ENCODE results near the gene THBD. TPM values are rescaled to one million over a fixed set of nuclear protein-coding genes. Genes with fewer than 3 reads are reported as not detected.

THBD gene
- total and polyA plus RNA-seq, 2 experiments from 2014 or later: 0.10 to 0.97 TPM

DNA sequence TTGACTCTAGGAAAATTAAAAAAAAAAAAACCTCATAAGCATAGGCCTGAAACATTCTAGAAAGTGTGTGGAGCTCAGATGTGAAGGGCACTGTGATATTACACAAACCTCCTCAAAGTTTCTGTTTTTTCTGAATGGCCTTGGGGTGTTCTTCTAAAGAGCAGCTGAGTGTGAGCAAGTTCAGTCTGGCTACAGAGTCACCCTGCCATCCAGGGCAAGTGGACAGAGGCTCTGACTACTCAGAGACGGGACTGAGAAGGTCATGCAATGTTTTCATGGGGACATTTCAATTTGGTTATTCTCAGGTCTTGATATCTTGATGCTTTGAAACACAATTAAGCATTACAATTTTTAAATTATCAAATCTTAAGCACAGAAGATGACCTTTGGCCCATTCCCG, 51.0 kb downstream of the THBD start (continued):
- TF ChIP-seq, protein P1, sequence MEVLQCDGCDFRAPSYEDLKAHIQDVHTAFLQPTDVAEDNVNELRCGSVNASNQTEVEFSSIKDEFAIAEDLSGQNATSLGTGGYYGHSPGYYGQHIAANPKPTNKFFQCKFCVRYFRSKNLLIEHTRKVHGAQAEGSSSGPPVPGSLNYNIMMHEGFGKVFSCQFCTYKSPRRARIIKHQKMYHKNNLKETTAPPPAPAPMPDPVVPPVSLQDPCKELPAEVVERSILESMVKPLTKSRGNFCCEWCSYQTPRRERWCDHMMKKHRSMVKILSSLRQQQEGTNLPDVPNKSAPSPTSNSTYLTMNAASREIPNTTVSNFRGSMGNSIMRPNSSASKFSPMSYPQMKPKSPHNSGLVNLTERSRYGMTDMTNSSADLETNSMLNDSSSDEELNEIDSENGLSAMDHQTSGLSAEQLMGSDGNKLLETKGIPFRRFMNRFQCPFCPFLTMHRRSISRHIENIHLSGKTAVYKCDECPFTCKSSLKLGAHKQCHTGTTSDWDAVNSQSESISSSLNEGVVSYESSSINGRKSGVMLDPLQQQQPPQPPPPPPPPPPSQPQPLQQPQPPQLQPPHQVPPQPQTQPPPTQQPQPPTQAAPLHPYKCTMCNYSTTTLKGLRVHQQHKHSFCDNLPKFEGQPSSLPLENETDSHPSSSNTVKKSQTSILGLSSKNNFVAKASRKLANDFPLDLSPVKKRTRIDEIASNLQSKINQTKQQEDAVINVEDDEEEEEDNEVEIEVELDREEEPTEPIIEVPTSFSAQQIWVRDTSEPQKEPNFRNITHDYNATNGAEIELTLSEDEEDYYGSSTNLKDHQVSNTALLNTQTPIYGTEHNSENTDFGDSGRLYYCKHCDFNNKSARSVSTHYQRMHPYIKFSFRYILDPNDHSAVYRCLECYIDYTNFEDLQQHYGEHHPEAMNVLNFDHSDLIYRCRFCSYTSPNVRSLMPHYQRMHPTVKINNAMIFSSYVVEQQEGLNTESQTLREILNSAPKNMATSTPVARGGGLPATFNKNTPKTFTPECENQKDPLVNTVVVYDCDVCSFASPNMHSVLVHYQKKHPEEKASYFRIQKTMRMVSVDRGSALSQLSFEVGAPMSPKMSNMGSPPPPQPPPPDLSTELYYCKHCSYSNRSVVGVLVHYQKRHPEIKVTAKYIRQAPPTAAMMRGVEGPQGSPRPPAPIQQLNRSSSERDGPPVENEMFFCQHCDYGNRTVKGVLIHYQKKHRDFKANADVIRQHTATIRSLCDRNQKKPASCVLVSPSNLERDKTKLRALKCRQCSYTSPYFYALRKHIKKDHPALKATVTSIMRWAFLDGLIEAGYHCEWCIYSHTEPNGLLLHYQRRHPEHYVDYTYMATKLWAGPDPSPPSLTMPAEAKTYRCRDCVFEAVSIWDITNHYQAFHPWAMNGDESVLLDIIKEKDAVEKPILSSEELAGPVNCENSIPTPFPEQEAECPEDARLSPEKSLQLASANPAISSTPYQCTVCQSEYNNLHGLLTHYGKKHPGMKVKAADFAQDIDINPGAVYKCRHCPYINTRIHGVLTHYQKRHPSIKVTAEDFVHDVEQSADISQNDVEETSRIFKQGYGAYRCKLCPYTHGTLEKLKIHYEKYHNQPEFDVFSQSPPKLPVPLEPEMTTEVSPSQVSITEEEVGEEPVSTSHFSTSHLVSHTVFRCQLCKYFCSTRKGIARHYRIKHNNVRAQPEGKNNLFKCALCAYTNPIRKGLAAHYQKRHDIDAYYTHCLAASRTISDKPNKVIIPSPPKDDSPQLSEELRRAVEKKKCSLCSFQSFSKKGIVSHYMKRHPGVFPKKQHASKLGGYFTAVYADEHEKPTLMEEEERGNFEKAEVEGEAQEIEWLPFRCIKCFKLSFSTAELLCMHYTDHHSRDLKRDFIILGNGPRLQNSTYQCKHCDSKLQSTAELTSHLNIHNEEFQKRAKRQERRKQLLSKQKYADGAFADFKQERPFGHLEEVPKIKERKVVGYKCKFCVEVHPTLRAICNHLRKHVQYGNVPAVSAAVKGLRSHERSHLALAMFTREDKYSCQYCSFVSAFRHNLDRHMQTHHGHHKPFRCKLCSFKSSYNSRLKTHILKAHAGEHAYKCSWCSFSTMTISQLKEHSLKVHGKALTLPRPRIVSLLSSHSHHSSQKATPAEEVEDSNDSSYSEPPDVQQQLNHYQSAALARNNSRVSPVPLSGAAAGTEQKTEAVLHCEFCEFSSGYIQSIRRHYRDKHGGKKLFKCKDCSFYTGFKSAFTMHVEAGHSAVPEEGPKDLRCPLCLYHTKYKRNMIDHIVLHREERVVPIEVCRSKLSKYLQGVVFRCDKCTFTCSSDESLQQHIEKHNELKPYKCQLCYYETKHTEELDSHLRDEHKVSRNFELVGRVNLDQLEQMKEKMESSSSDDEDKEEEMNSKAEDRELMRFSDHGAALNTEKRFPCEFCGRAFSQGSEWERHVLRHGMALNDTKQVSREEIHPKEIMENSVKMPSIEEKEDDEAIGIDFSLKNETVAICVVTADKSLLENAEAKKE (CRISPR knock-in tag; IDR thresholded peaks at IDR 0.05): no peak
- TF ChIP-seq NANOG (IDR thresholded peaks at IDR 0.05; ENCODE audit: borderline replicate concordance) (no peak), STAT1 (IDR thresholded peaks at IDR 0.05; ENCODE audit: unreplicated experiment) (no peak)

DNA sequence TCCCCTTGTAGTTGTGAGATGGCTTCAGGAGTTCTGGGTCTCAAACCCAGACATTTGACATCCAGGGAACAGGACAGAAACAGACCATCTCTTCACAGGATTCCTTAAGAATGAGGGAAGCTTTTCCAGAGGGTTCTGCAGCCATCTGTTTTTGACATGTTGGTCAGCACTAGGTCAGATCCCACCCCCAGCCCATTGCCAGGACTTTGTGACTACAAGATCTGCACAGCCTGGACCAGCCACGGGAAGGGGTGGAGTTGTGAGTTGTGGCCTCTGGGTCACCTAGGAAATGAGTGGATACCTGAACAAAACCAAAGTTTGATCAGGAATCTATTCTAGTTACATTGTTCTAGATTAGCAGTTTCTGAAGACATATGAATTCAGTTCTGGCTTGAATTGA, 53.5 kb downstream of the THBD start:
- DNase-seq (ENCODE audit: low spot score) (no peak), ATAC-seq (no peak)
- Mint-ChIP-seq H3K4me3 (no peak overlapping the region), H3K9me3 (peaks cover 41% of the 10 kb centered on the region), H3K27ac (no peak overlapping the region), H3K4me1 (no peaks in the 10 kb centered on the region), H3K36me3 (ENCODE audit: low read depth) (peaks cover 21% of the 10 kb centered on the region; the same call in 2 of the 3 replicates), H3K27me3 (ENCODE audit: insufficient read depth, low read depth, poor library complexity) (peaks cover 3% of the 10 kb centered on the region)
- Histone ChIP-seq H3K36me3 (ENCODE audit: insufficient read depth) (no peaks in the 10 kb centered on the region; the same call in 1 of the 2 replicates), H3K9me2 (ENCODE audit: insufficient read depth) (no peaks in the 10 kb centered on the region), H3F3A (replicated peaks; ENCODE audit: low read depth) (no peaks in the 10 kb centered on the region), H3K4me1 (ENCODE audit: insufficient read depth) (no peaks in the 10 kb centered on the region), H2AFZ (no peak overlapping the region), H4K20me1 (replicated peaks; ENCODE audit: insufficient read depth) (no peaks in the 10 kb centered on the region), H3K27me3 (ENCODE audit: insufficient read depth) (no peaks in the 10 kb centered on the region), H3K4me2 (no peak overlapping the region), H3K79me2 (replicated peaks; ENCODE audit: insufficient read depth) (no peaks in the 10 kb centered on the region), H3K4me3 (no peak overlapping the region), H3K27ac (ENCODE audit: low read depth) (no peak overlapping the region)
- TF ChIP-seq ZNF114 (CRISPR knock-in tag; IDR thresholded peaks at IDR 0.05) (no peak), NANOG (IDR thresholded peaks at IDR 0.05; ENCODE audit: borderline replicate concordance) (no peak)
- TF ChIP-seq, protein P2, sequence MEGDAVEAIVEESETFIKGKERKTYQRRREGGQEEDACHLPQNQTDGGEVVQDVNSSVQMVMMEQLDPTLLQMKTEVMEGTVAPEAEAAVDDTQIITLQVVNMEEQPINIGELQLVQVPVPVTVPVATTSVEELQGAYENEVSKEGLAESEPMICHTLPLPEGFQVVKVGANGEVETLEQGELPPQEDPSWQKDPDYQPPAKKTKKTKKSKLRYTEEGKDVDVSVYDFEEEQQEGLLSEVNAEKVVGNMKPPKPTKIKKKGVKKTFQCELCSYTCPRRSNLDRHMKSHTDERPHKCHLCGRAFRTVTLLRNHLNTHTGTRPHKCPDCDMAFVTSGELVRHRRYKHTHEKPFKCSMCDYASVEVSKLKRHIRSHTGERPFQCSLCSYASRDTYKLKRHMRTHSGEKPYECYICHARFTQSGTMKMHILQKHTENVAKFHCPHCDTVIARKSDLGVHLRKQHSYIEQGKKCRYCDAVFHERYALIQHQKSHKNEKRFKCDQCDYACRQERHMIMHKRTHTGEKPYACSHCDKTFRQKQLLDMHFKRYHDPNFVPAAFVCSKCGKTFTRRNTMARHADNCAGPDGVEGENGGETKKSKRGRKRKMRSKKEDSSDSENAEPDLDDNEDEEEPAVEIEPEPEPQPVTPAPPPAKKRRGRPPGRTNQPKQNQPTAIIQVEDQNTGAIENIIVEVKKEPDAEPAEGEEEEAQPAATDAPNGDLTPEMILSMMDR (conservative IDR thresholded peaks at IDR 0.05; ENCODE audit: low read depth in 2 of 2): no peak

Other genes with a start within 250 kb of the THBD start
- not detected in 2 replicates for gene SSTR4, start 14.4 kb downstream of the THBD start, total RNA-seq (2014; rRNA removed; shearing (Covaris generic))
- not detected in 2 replicates for gene SSTR4, start 14.4 kb downstream of the THBD start, polyA plus RNA-seq (2016; fragmentation: Nextera tagmentation; extraction: Ambion mirVana)
- gene CD93, start 36.7 kb upstream of the THBD start, total RNA-seq (2014; rRNA removed; shearing (Covaris generic)): 0.04 TPM in 1 of 2 replicates, not detected in the other
- gene CD93, start 36.7 kb upstream of the THBD start, polyA plus RNA-seq (2016; fragmentation: Nextera tagmentation; extraction: Ambion mirVana): 0.03 TPM in 2 replicates